Measurements from ENCODE around the gene TGM2. TPM values are rescaled to one million over a fixed set of nuclear protein-coding genes. Genes with fewer than 3 reads are reported as not detected.

TGM2 gene
- total and polyA plus RNA-seq, 2 experiments from 2014 or later, result 119 to 275 TPM

DNA sequence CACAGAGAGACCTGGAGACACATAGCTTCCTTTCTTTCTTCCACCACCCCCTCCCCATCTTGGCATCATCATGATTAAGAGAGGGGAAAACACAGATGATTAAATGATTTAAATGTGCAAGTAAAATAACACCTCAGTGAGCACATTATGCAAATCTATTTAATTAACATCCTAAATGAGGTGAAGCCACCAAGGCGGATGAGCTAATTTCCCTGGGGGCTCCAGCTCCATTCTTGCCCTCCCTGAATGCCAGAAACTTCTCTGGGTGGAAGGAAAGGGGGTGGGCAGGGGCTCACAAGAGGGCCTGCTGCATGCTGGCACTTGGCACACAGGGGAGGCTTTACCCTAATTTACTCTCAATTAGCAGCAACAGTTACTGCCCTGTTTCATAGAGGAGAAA, 32.5 kb upstream of the TGM2 start:
- H3K27me3 ChIP-seq, result no peaks in the 10 kb centered on the region
- TF ChIP-seq, protein P1, sequence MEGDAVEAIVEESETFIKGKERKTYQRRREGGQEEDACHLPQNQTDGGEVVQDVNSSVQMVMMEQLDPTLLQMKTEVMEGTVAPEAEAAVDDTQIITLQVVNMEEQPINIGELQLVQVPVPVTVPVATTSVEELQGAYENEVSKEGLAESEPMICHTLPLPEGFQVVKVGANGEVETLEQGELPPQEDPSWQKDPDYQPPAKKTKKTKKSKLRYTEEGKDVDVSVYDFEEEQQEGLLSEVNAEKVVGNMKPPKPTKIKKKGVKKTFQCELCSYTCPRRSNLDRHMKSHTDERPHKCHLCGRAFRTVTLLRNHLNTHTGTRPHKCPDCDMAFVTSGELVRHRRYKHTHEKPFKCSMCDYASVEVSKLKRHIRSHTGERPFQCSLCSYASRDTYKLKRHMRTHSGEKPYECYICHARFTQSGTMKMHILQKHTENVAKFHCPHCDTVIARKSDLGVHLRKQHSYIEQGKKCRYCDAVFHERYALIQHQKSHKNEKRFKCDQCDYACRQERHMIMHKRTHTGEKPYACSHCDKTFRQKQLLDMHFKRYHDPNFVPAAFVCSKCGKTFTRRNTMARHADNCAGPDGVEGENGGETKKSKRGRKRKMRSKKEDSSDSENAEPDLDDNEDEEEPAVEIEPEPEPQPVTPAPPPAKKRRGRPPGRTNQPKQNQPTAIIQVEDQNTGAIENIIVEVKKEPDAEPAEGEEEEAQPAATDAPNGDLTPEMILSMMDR (IDR thresholded peaks at IDR 0.05; ENCODE audit: low read depth, low read length), result no peak
- H3K4me1 ChIP-seq (ENCODE audit: low read depth), result no peaks in the 10 kb centered on the region
- no peak for DNase-seq (ENCODE audit: low read depth in 1 of 2, low spot score in 1 of 2)
- no peak overlapping the region for H3K4me3 ChIP-seq
- H3K27ac ChIP-seq, result no peak overlapping the region
- no peaks in the 10 kb centered on the region for H3K9me3 ChIP-seq (ENCODE audit: low read depth)
- H3K36me3 ChIP-seq, result no peaks in the 10 kb centered on the region

DNA sequence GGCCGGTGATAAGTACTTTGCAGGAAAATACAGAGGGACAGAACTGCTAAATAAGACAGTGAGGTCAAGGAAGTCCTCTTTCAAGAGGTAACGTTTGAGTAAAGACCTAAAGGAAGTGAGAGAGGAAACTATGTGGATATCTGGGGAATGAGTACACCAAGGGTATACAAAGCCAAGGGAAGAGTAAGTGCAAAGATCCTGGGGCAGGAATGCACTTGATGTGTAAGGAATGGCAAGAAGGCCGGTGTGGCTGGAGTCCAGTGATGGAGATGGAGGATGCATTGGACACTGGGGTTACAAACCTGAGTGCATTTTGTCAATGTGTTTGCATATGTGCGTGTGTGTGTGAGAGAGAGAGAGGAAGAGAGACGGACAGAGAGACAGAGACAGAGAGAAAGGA, 32.1 kb upstream of the TGM2 start:
- no peak overlapping the region for H3K4me3 ChIP-seq
- H3K27me3 ChIP-seq, result no peaks in the 10 kb centered on the region
- no peaks in the 10 kb centered on the region for H3K9me3 ChIP-seq (ENCODE audit: low read depth)
- H3K4me1 ChIP-seq (ENCODE audit: low read depth), result no peaks in the 10 kb centered on the region
- TF ChIP-seq, protein P1 (IDR thresholded peaks at IDR 0.05; ENCODE audit: low read depth, low read length), result no peak
- H3K36me3 ChIP-seq, result no peaks in the 10 kb centered on the region
- no peak for DNase-seq (ENCODE audit: low read depth in 1 of 2, low spot score in 1 of 2)
- H3K27ac ChIP-seq, result no peak overlapping the region

DNA sequence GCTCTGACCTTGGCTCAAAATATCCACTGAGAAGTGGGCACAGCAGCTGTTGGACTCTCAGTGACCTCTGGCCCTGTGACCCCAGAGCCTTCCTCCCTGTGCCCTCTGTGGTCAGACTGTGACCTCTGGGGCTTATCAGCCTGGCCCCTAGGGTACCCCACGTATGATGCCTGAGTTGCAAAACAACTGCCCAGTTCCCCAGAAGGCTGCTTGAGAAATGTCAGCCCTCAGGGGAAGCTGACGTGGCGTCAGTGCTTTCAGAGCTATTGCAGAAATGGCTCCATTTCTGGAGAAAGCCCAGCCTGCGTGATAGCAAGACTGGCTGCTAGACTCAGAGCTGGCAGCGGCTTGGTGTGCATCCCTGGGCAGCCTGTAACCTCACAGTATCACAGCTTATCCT, 31.5 kb upstream of the TGM2 start:
- Histone ChIP-seq H3K4me1 (ENCODE audit: low read depth) (no peaks in the 10 kb centered on the region), H3K36me3 (no peaks in the 10 kb centered on the region), H3K9me3 (ENCODE audit: low read depth) (no peaks in the 10 kb centered on the region), H3K27ac (no peak overlapping the region), H3K27me3 (no peaks in the 10 kb centered on the region), H3K4me3 (no peak overlapping the region)
- peak in 1 of 2 donors; percentile 97 for DNase-seq (ENCODE audit: low read depth in 1 of 2, low spot score in 1 of 2)
- TF ChIP-seq, protein P1 (IDR thresholded peaks at IDR 0.05; ENCODE audit: low read depth, low read length), result no peak

DNA sequence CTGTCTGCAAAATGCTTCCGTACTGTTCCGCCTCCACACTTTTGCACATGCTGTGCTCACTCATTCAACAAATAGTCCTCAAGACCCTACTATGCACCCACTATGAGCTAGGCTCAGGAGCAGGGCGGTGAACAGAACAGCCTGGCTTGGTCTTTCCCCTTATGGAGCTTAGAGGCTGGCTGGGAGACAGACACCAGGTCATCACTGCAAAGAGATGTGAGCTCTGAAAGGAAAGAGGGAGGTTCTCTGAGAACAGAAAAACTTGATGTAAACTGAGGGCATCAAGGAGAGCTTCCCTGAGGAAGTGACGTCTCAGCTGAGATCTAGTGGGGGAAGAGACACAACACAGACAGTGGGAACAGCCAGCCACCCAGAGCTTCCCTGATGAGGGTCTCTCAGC, 31.0 kb upstream of the TGM2 start:
- H3K4me3 ChIP-seq, result no peak overlapping the region
- TF ChIP-seq, protein P1 (IDR thresholded peaks at IDR 0.05; ENCODE audit: low read depth, low read length), result no peak
- DNase-seq (ENCODE audit: low read depth in 1 of 2, low spot score in 1 of 2), result no peak

DNA sequence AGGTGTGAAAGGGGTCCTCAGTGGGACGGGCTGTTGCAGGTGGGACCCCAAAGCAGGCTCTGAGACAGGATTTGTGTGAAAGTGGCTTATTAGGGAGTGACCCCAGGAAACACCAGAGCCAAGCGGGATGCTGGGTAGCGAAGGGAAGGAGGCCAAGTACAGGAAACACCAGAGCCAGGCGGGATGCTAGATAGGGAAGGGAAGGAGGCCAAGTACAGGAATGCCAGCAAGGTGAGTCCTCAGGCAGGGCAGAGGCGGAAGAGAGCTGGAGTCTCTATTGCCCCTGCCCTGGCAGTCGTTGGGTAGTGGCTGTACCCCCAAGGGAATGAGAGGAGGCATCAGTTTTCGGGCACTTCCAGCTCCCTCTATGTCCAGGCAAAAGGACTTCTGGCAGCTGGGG, 30.5 kb upstream of the TGM2 start:
- no peak overlapping the region for H3K4me3 ChIP-seq
- H3K27me3 ChIP-seq, result no peaks in the 10 kb centered on the region
- H3K27ac ChIP-seq, result no peak overlapping the region
- TF ChIP-seq, protein P1 (IDR thresholded peaks at IDR 0.05; ENCODE audit: low read depth, low read length), result no peak
- H3K4me1 ChIP-seq (ENCODE audit: low read depth), result no peaks in the 10 kb centered on the region
- no peaks in the 10 kb centered on the region for H3K36me3 ChIP-seq
- no peak for DNase-seq (ENCODE audit: low read depth in 1 of 2, low spot score in 1 of 2)
- no peaks in the 10 kb centered on the region for H3K9me3 ChIP-seq (ENCODE audit: low read depth)

More for the DNA sequence above, 31.0 kb upstream of the TGM2 start:
- Histone ChIP-seq H3K4me1 (ENCODE audit: low read depth) (no peaks in the 10 kb centered on the region), H3K27ac (no peak overlapping the region), H3K9me3 (ENCODE audit: low read depth) (no peaks in the 10 kb centered on the region), H3K27me3 (no peaks in the 10 kb centered on the region), H3K36me3 (no peaks in the 10 kb centered on the region)

All from cardiac muscle cell (in vitro differentiated cells and primary cell).